A549 (cell line): ENCODE results near the gene ADAMTS12.

Experiments
- RFX5 ChIP-seq: fragments of 450-650 bp; IDR thresholded peaks from 2 replicates; pipeline ENCODE4 v1.7.1; 2014; ENCODE audit warnings: antibody characterized with exemption, mild to moderate bottlenecking, moderate library complexity
- TF ChIP-seq, protein P1 (sequence below): fragments of >200 bp; sonication (Bioruptor Twin); formaldehyde crosslinking; IDR thresholded peaks from 3 replicates; pipeline ENCODE4 v1.5.1; 2016

DNA sequence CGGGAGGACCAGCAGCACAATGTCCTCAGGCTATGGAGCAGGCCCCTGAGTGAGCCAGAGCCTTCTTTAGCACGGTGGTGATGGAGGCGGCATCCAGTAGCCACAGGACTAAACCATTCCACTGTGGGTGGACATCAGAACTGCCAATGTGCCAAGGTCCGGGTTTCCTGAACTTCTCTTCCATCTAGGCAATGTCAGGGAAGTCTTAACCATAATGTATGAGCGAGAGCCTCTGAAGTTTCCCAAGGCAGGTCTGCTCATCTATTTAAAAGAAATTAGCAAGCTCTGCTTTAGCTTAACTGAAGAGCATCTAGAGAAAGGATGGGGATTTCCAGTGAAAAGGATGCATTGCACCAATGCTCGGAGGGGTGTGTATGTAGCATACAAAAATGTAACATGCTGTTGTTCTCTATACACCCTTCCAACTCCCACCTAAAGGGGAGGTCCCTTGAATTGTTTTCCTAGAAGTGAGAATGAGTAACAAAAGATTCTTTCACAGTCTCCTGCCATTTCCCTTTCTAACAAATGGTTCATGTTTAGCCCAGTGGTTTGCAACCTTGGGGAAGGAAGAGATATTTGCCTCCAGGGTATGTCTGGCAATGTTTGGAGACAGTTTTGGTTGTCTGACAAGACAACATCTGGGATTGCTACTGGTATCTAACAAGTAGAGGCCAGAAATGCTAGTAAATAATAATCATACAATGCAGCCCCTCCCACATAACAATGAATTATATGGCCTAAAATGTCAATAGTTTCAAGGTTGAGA, 38.3 kb upstream of the ADAMTS12 start:
- TF ChIP-seq, protein P1, sequence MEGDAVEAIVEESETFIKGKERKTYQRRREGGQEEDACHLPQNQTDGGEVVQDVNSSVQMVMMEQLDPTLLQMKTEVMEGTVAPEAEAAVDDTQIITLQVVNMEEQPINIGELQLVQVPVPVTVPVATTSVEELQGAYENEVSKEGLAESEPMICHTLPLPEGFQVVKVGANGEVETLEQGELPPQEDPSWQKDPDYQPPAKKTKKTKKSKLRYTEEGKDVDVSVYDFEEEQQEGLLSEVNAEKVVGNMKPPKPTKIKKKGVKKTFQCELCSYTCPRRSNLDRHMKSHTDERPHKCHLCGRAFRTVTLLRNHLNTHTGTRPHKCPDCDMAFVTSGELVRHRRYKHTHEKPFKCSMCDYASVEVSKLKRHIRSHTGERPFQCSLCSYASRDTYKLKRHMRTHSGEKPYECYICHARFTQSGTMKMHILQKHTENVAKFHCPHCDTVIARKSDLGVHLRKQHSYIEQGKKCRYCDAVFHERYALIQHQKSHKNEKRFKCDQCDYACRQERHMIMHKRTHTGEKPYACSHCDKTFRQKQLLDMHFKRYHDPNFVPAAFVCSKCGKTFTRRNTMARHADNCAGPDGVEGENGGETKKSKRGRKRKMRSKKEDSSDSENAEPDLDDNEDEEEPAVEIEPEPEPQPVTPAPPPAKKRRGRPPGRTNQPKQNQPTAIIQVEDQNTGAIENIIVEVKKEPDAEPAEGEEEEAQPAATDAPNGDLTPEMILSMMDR = no peak
- no peak for TF ChIP-seq RFX5
